Osteocyte (in vitro differentiated cells): ENCODE measurements around the gene FAM53A. TPM values are rescaled to one million over a fixed set of nuclear protein-coding genes. Genes with fewer than 3 reads are reported as not detected.
A peak's percentile ranks its signal among the peaks of the same experiment; 100 is the strongest.

Experiments used
- DNase-seq: peaks from one replicate; pipeline ENCODE4 v3.0.0; 2021; ENCODE audit warnings: mixed read lengths; ENCODE audit not compliant: unreplicated experiment; ENCODE audit errors: extremely low spot score
- H3K27ac Mint-ChIP-seq: one replicate; pipeline ENCODE4 v1.8.0; 2021; ENCODE audit warnings: mild to moderate bottlenecking, mixed read lengths; ENCODE audit not compliant: unreplicated experiment
- H3K27me3 Mint-ChIP-seq: one replicate; pipeline ENCODE4 v1.8.0; 2021; ENCODE audit warnings: mixed read lengths; ENCODE audit not compliant: unreplicated experiment
- H3K36me3 Mint-ChIP-seq: one replicate; pipeline ENCODE4 v1.8.0; 2021; ENCODE audit warnings: mixed read lengths; ENCODE audit not compliant: unreplicated experiment
- H3K4me1 Mint-ChIP-seq: one replicate; pipeline ENCODE4 v1.8.0; 2021; ENCODE audit warnings: mixed read lengths; ENCODE audit not compliant: unreplicated experiment
- H3K4me3 Mint-ChIP-seq: one replicate; pipeline ENCODE4 v1.8.0; 2021; ENCODE audit warnings: mild to moderate bottlenecking, moderate library complexity, mixed read lengths; ENCODE audit not compliant: unreplicated experiment
- H3K9me3 Mint-ChIP-seq: one replicate; pipeline ENCODE4 v1.8.0; 2021; ENCODE audit warnings: mixed read lengths; ENCODE audit not compliant: unreplicated experiment
- total RNA-seq: library from RNA; stranded (reverse); gene quantifications from 2 replicates; pipeline ENCODE4 v1.2.1, GENCODE V29; 2021
- TF ChIP-seq, protein P1 (sequence below): fragments of 200-600 bp; sonication (generic); IDR thresholded peaks from 2 replicates; pipeline ENCODE4 v1.5.0; 2021; ENCODE audit warnings: antibody characterized with exemption, mild to moderate bottlenecking, moderate library complexity

The FAM53A gene
- total RNA-seq, 1 donor from 2014 or later = 6.2 TPM

DNA sequence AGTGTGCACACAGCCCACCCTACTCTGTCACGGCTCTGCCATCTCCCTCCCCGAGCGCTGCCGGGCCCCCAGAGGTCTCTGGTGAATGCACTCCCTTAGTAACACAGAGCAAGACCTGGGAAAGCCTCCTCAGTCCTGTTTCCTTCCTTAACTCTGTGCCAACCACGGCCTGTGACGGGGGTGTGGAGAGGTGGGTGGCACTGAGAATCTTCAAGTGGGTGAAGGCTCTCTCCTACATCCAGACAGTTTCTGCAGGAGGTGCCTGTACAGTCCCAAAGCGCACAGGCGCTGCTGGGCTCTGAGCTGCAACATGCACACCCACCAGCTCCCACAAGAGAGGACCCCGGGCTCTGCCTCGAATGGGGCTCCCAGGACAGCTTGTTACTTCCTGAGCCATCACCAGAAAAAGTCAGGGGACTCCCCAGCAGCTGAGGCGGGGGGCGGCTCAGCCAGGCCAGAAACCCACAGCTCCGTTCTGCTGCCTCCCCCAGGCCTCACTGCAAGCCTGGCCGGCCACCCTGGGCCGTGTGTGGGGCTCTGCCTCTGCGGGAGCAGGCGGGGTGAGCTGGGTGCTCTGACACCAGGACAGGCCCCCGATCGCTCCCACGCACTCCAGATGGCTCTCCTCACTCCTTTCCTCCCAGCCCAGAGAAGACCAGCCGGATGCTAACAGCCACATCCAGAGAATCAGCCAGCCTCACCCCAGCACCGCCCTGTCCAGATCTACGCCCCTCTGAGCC is 29.7 kb downstream of the FAM53A start:
- DNase-seq = no peak
- H3K4me3 Mint-ChIP-seq = no peak overlapping the region
- TF ChIP-seq, protein P1, sequence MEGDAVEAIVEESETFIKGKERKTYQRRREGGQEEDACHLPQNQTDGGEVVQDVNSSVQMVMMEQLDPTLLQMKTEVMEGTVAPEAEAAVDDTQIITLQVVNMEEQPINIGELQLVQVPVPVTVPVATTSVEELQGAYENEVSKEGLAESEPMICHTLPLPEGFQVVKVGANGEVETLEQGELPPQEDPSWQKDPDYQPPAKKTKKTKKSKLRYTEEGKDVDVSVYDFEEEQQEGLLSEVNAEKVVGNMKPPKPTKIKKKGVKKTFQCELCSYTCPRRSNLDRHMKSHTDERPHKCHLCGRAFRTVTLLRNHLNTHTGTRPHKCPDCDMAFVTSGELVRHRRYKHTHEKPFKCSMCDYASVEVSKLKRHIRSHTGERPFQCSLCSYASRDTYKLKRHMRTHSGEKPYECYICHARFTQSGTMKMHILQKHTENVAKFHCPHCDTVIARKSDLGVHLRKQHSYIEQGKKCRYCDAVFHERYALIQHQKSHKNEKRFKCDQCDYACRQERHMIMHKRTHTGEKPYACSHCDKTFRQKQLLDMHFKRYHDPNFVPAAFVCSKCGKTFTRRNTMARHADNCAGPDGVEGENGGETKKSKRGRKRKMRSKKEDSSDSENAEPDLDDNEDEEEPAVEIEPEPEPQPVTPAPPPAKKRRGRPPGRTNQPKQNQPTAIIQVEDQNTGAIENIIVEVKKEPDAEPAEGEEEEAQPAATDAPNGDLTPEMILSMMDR = no peak
- H3K27ac Mint-ChIP-seq = no peak overlapping the region
- no peaks in the 10 kb centered on the region for H3K9me3 Mint-ChIP-seq
- H3K36me3 Mint-ChIP-seq = peaks cover 5% of the 10 kb centered on the region
- no peaks in the 10 kb centered on the region for H3K27me3 Mint-ChIP-seq
- peaks cover 2% of the 10 kb centered on the region for H3K4me1 Mint-ChIP-seq

DNA sequence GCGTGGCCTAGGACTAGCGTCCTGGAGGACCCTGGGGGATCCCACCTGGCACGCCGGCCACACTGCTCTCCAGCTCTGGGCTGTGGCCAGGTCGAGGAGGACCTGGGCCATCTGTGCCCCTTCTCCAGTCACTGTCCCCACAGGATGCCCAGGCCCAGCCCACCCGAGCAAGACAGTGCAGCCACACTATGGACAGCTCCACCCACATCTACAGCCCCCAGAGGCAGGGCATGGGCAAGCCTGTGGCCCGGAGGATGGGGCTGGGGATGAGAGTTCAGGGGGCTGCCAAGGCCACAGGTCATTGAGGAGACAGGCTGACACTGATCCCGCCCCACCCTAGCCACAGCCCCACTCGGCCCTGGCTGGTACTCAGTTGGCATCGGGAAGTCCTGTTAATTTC is 30.3 kb downstream of the FAM53A start:
- Mint-ChIP-seq H3K9me3 (no peaks in the 10 kb centered on the region), H3K27ac (no peak overlapping the region), H3K4me1 (peaks cover 2% of the 10 kb centered on the region), H3K27me3 (no peaks in the 10 kb centered on the region), H3K4me3 (no peak overlapping the region), H3K36me3 (peaks cover 5% of the 10 kb centered on the region)
- DNase-seq = no peak
- TF ChIP-seq, protein P1 = no peak

DNA sequence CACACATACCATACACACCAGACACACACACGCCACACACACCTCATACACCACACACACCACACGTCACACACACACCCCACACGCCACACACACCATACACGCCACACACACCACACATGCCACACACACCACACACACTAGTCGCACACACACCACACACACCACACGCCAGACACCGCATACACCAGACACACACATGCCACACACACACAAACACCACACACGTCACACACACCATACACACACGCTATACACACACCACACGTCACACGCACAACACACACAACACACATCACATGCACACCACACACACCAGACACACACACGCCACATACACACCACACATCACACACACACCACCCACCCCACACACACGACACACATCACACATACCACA is 32.0 kb downstream of the FAM53A start:
- peaks cover 7% of the 10 kb centered on the region for H3K36me3 Mint-ChIP-seq
- TF ChIP-seq, protein P1 = no peak
- H3K9me3 Mint-ChIP-seq = no peaks in the 10 kb centered on the region
- H3K4me3 Mint-ChIP-seq = no peak overlapping the region
- DNase-seq = no peak
- no peaks in the 10 kb centered on the region for H3K4me1 Mint-ChIP-seq
- H3K27ac Mint-ChIP-seq = no peak overlapping the region
- no peaks in the 10 kb centered on the region for H3K27me3 Mint-ChIP-seq

DNA sequence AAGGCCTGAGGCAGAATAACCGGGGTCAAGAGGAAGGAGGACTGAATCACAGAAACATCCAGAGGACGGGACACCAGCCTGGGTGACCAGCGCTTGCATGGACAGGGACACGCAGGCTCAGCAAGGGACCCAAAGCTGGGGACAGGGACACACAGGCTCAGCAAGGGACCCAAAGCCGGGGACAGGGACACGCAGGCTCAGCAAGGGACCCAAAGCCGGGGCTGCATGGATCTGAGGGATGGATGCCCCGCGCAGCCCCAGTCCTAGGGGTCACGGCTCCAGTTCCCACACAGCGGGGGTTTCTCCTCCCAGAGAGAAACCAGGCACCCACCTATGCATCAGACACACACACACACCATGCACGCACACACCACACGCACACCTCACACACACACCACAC is 32.5 kb downstream of the FAM53A start:
- Mint-ChIP-seq H3K27ac (no peak overlapping the region), H3K27me3 (no peaks in the 10 kb centered on the region), H3K4me3 (no peak overlapping the region), H3K9me3 (no peaks in the 10 kb centered on the region), H3K4me1 (no peaks in the 10 kb centered on the region), H3K36me3 (peaks cover 7% of the 10 kb centered on the region)
- peak; percentile 83 for DNase-seq
- TF ChIP-seq, protein P1 = no peak

DNA sequence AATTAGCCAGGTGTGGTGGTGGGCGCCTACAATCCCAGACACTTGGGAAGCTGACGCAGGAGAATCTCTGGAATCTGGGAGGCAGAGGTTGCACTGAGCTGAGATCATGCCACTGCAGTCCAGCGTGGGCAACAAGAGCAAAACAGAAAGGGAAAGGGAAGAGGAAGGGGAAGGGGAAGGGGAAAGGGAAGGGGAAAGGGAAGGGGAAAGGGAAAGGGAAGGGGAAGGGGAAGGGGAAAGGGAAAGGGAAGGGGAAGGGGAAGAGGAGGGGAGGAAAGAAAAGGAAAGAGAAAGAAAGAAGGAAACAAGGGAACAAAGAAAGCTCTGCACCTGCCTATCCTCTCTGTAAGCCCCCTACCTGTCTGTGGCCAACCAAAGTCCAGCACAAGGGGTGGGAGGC is 35.2 kb downstream of the FAM53A start:
- Mint-ChIP-seq H3K36me3 (peaks cover 5% of the 10 kb centered on the region), H3K27ac (no peak overlapping the region), H3K27me3 (no peaks in the 10 kb centered on the region), H3K9me3 (no peaks in the 10 kb centered on the region), H3K4me1 (peaks cover 3% of the 10 kb centered on the region), H3K4me3 (no peak overlapping the region)
- no peak for DNase-seq
- TF ChIP-seq, protein P1 = no peak
